Esophagus squamous epithelium (tissue), 5 donors: Measurements from ENCODE around the gene TMED8. TPM values are rescaled to one million over a fixed set of nuclear protein-coding genes. Genes with fewer than 3 reads are reported as not detected.
A peak's percentile ranks its signal among the peaks of the same experiment; 100 is the strongest.

Source experiments
- DNase-seq: peaks from one replicate; lab custom pipeline; 2025; lab: John Stamatoyannopoulos, UW
- H3K27ac ChIP-seq, 4 donors: fragments of 200-600 bp; sonication (generic); one replicate each; pipeline ENCODE4 v1.5.1; 2016 to 2019; ENCODE audit warnings: mild to moderate bottlenecking in 1 of 4
- H3K27me3 ChIP-seq, 4 donors: fragments of 200-600 bp; sonication (generic); 1 replicate in 3 of 4; 2 replicates in 1 of 4; pipeline versions ENCODE4 v1.5.1 to v1.6.0; 2017 to 2021; ENCODE audit warnings: antibody characterized with exemption in 1 of 4
- H3K36me3 ChIP-seq, 3 donors: fragments of 200-600 bp; sonication (generic); one replicate each; pipeline ENCODE4 v1.5.1; 2016 to 2019
- H3K4me1 ChIP-seq, 3 donors: fragments of 200-600 bp; sonication (generic); one replicate each; pipeline ENCODE4 v1.5.1; 2017 to 2019
- H3K4me3 ChIP-seq, 4 donors: fragments of 200-600 bp; sonication (generic); 1 replicate in 3 of 4; 2 replicates in 1 of 4; pipeline ENCODE4 v1.5.1; 2016 to 2019; ENCODE audit warnings: mild to moderate bottlenecking in 2 of 4, moderate library complexity in 1 of 4
- H3K9me3 ChIP-seq, 3 donors: fragments of 200-600 bp; sonication (generic); one replicate each; pipeline ENCODE4 v1.5.1; 2016 to 2019
- POLR2A ChIP-seq, 4 donors: fragments of 450-650 bp; IDR thresholded peaks; one replicate each; pipeline ENCODE4 v1.6.1; 2017; ENCODE audit warnings: antibody characterized with exemption in 4 of 4, mild to moderate bottlenecking in 4 of 4, moderate library complexity in 3 of 4
- WGBS, 2 donors: methylation state at CpG; one replicate each; pipeline ENCODE4 v1.1.5; 2018; 5-methylcytosine and 5-hydroxymethylcytosine counted together
- intact Hi-C: fragments of 100-400 bp; cut with DNase I; formaldehyde crosslinking; loops from one replicate; pipeline ENCODE4 v1.15.0; 2022
- total RNA-seq, 4 donors: library from RNA; depleted of rRNA; stranded (reverse); fragments of >200 nt; gene quantifications; one replicate each; pipeline ENCODE4 v1.1.0, GENCODE V29; 2016
- TF ChIP-seq, protein P1 (sequence below), 6 experiments: fragments of 450-650 bp in 4 of 6; fragments of 200-600 bp in 2 of 6; sonication (generic) in 2 of 6; IDR thresholded peaks; one replicate each; pipeline ENCODE4 v1.5.1; 2016 to 2019; ENCODE audit warnings: antibody characterized with exemption in 6 of 6, mild to moderate bottlenecking in 4 of 6, moderate library complexity in 4 of 6
- donor health status: DM: yes; HTN: yes; CAD: no.

TMED8 gene, protein sequence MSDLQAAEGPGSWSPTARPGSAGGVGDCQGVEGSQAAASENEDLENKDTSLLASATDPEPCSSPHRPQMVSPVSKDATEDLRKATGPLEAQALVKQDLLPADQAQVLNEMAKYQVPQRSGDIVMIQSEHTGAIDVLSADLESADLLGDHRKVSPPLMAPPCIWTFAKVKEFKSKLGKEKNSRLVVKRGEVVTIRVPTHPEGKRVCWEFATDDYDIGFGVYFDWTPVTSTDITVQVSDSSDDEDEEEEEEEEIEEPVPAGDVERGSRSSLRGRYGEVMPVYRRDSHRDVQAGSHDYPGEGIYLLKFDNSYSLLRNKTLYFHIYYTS
- total RNA-seq, result 1 to 10 TPM; 4.4 to 9.3 (median 8.0) TPM

DNA sequence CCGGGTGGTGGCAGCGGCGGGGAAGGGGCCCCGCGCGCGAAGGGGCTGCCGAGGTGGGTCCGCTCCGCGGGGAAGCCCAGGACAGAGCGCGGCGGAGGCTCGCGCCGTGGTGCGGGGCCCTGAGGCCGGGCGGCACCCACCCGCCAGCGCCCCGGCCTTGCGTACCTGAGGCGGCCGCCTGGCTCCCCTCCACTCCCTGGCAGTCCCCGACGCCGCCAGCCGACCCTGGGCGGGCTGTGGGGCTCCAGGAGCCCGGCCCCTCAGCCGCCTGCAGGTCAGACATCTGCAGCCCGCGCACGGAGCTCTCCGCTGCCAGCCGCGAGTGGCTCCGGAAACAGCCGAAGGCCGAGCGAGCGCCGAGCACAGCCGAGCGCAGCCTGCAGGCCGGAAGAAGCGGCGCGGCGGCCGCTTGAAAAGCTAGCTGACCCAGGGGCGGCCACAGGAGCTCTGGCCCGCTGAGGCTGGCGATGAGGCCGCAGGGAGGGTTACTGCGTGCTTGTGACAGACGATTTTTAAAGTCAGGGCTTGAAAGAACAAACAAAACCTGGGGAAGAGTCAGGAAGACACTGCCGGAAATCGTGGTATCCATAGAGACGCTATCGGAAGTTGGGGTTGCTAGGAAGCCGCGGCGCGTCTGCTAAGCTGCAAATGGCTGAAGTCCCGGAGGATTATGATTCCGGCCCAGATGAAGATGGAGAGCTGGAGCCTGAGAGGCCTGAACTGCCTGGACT, at the start of gene TMED8, which contains the start of gene SAMD15:
Gene TMED8 (minus strand): TSS at position 324 of the 731 bp plus-strand sequence. CDS start 41 bp downstream, at position 283.
Gene SAMD15 (plus strand): TSS at position 609 of the 731 bp plus-strand sequence. CDS start 40 bp downstream, at position 649.
- Histone ChIP-seq H3K9me3 (no peaks in the 10 kb centered on the region), H3K4me3 (peak within 1 kb of the TSS; percentile 79 to 97 (median 84)), H3K27me3 (no peaks in the 10 kb centered on the region), H3K36me3 (no peaks in the 10 kb centered on the region), H3K27ac (peak within 1 kb of the TSS; percentile 83 to 92 (median 90)), H3K4me1 (peaks cover 9 to 24% (median 12%) of the 10 kb centered on the region in 3 donors)
- intact Hi-C loops, result no loop called here
- 0% methylated on average over 15 to 22 of the region's 69 CpGs for WGBS, 2 donors
- DNase-seq, result peak; percentile 53
- TF ChIP-seq, protein P1, sequence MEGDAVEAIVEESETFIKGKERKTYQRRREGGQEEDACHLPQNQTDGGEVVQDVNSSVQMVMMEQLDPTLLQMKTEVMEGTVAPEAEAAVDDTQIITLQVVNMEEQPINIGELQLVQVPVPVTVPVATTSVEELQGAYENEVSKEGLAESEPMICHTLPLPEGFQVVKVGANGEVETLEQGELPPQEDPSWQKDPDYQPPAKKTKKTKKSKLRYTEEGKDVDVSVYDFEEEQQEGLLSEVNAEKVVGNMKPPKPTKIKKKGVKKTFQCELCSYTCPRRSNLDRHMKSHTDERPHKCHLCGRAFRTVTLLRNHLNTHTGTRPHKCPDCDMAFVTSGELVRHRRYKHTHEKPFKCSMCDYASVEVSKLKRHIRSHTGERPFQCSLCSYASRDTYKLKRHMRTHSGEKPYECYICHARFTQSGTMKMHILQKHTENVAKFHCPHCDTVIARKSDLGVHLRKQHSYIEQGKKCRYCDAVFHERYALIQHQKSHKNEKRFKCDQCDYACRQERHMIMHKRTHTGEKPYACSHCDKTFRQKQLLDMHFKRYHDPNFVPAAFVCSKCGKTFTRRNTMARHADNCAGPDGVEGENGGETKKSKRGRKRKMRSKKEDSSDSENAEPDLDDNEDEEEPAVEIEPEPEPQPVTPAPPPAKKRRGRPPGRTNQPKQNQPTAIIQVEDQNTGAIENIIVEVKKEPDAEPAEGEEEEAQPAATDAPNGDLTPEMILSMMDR (IDR thresholded peaks at IDR 0.05), result peak in 5 of 6 experiments; percentile 25 to 38 (median 26)
- peak in 1 of 4 donors; percentile 52 for TF ChIP-seq POLR2A (IDR thresholded peaks at IDR 0.05)

DNA sequence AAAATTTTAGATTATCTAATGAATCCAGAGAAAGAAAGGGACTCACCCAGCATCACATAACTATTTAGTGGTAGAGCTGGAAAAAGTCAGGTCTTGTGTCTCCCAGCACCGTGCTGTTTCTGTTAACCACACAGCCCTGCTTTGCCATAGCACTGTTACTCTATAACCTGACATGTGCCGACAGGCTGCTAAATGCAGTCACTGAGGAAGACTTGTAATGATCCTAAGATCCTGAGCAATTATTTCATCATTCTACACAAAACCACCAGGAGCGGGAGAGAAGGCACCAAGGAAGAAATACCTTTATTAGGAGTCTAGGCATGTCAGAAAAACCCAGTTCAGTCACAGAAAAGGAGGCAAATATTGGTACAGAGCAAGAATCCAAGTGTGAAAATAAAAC, 49.5 kb upstream of the TMED8 start:
- intact Hi-C loops, result no loop called here
- no peak for TF ChIP-seq POLR2A (IDR thresholded peaks at IDR 0.05)
- TF ChIP-seq, protein P1 (IDR thresholded peaks at IDR 0.05), result no peak
- no peak for DNase-seq
- WGBS, 2 donors, result 89 to 92% methylated on average over 2 to 3 of the region's 3 CpGs
- Histone ChIP-seq H3K4me3 (no peak overlapping the region), H3K9me3 (no peaks in the 10 kb centered on the region), H3K36me3 (peaks cover 8 to 100% (median 46%) of the 10 kb centered on the region in 3 donors), H3K27me3 (no peaks in the 10 kb centered on the region), H3K4me1 (no peaks in the 10 kb centered on the region), H3K27ac (no peak overlapping the region)

DNA sequence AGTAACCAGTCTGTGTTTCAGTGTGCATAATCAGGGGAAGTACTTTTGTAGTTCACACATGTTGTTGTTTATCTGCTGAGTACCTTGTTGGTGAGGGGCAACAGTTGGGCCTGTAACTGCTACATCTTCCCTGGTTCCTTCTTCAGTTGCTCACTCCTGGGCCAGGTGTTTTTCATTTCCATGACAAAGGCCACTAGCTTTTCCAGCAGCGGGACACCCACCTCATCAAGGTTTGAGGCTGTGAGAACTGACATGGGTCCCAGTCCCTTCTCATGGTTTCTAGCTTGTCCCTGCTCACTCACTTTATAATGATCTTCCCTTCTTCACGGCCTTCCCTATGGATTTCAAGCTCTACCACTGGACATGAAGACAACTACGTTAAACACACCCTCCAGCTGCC, 48.0 kb upstream of the TMED8 start:
- Histone ChIP-seq H3K27ac (no peak overlapping the region), H3K4me3 (no peak overlapping the region), H3K27me3 (no peaks in the 10 kb centered on the region), H3K36me3 (peaks cover 8 to 96% (median 46%) of the 10 kb centered on the region in 3 donors), H3K9me3 (peaks cover 0 to 6% (median 6%) of the 10 kb centered on the region in 3 donors), H3K4me1 (no peaks in the 10 kb centered on the region)
- TF ChIP-seq, protein P1 (IDR thresholded peaks at IDR 0.05), result no peak
- no peak for TF ChIP-seq POLR2A (IDR thresholded peaks at IDR 0.05)
- no peak for DNase-seq
- intact Hi-C loops, result no loop called here
- 85 to 88% methylated on average over 3 of the region's 3 CpGs for WGBS, 2 donors

DNA sequence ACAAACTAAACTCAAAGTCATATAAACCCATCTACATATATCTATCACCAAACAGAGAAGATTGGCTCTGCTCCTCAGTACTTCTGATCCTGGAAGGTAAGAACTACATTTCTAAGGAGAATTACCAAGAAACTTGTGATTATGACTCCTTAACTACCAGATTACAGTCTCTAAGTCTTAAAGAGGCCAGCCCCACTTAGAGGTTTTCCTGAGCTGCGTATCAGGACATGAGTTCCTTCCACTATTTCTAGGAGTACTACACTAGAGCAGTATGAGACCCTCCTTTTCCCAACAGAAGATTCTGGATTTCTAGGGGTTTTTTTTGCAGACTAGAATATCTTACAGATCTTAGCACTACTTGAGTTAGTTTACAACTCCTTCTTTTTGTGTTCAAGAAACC, 46.5 kb upstream of the TMED8 start, which contains the start of gene NOXRED1:
Gene NOXRED1 (minus strand): TSS at position 101 of the 400 bp plus-strand sequence. CDS start 634 bp downstream, outside the sequence.
- no peak within 1 kb of the TSS for H3K27ac ChIP-seq
- no peak for DNase-seq
- TF ChIP-seq, protein P1 (IDR thresholded peaks at IDR 0.05), result no peak
- no peak for TF ChIP-seq POLR2A (IDR thresholded peaks at IDR 0.05)
- H3K4me3 ChIP-seq, result no peak within 1 kb of the TSS
- intact Hi-C loops, result no loop called here
- H3K4me1 ChIP-seq, result no peaks in the 10 kb centered on the region
- no peaks in the 10 kb centered on the region for H3K27me3 ChIP-seq
- 100% methylated on average over 1 of the region's 1 CpG for WGBS, 2 donors
- H3K9me3 ChIP-seq, result peaks cover 0 to 20% (median 10%) of the 10 kb centered on the region in 3 donors
- peaks cover 8 to 82% (median 34%) of the 10 kb centered on the region in 3 donors for H3K36me3 ChIP-seq
